Effector CD8-positive, alpha-beta T cell (primary cell): ENCODE data around the gene CRLF1.

Source experiments
- DNase-seq: peaks from one replicate; lab custom pipeline; 2025; lab: John Stamatoyannopoulos, UW
- total RNA-seq, 4 experiments: gene quantifications; one replicate each; lab custom pipeline; 2026; lab: John Stamatoyannopoulos, UW

The CRLF1 gene
- total RNA-seq: 0 to 0.29 (median 0.13) reads per million in 4 experiments

- no peak for DNase-seq
Measured at GRCh38 chr19:18606281-18607225, at the start of gene CRLF1. Gene CRLF1, minus strand, starts transcription at chr19:18606799. Its CDS starts 143 bp downstream, at chr19:18606656.

DNA sequence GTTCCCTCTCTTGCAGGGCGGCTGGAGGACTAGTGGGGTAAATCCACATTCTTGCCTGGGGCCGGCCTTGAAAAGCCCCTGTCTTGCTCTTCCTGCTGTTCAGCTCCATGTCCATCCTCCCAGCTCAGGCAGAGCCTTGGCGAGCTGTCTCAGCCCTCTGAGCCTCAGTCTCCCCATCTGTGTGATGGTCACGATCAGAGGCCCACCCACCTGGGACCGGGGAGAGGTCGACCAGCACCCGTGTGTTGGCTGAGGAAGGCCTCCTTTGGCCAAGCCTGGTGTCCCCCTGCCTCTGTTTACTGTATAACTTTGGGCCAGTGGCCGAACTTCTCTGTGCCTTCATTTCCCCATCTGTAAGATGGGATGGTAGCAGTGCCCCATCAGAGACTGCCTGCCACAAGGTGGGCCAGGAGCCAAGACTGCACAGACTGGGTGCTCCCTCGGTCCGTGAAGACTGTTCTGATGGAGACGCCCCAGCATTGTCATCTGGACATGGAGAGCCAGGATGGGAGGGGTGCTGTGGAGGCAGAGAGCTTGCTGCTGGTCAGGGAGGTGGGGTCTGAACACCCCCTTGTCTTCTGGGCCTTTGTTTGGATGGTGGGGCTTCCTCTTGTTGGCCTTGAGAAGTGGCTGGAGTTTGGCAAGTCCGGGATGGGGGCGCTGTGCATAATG lies 48.7 kb upstream of the CRLF1 start:
- DNase-seq: no peak

GRCh38 chr19:18654469-18654868 lies 47.9 kb upstream of the CRLF1 start:
- no peak for DNase-seq

- no peak for DNase-seq
Measured at GRCh38 chr19:18653853-18654252, 47.3 kb upstream of the CRLF1 start.

DNA sequence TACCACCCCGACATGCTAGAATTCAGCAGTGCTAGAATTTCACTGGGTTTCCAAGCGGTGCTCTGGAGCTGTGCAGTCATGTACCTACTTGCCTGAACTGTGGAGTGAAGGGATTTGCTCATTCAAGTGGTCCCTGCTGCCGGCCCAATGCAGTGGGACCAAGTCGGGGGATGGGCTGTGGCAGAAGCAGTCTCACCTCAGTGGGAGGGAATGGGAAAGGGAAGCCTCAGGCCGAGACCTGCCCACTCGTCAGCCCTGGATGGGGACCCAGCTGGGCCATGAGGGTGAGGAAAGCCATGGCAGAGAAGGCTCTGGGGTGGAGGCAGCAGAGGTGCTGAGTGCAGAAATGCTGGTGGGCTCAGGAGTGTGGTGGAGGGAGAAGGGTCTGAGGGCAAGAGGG lies 45.1 kb upstream of the CRLF1 start:
- DNase-seq: no peak

- DNase-seq: no peak
Measured at GRCh38 chr19:18651300-18651699, 44.7 kb upstream of the CRLF1 start.

GRCh38 chr19:18650468-18651041 lies 44.0 kb upstream of the CRLF1 start:
- no peak for DNase-seq

- no peak for DNase-seq
Measured at GRCh38 chr19:18650021-18650390, 43.4 kb upstream of the CRLF1 start.

DNA sequence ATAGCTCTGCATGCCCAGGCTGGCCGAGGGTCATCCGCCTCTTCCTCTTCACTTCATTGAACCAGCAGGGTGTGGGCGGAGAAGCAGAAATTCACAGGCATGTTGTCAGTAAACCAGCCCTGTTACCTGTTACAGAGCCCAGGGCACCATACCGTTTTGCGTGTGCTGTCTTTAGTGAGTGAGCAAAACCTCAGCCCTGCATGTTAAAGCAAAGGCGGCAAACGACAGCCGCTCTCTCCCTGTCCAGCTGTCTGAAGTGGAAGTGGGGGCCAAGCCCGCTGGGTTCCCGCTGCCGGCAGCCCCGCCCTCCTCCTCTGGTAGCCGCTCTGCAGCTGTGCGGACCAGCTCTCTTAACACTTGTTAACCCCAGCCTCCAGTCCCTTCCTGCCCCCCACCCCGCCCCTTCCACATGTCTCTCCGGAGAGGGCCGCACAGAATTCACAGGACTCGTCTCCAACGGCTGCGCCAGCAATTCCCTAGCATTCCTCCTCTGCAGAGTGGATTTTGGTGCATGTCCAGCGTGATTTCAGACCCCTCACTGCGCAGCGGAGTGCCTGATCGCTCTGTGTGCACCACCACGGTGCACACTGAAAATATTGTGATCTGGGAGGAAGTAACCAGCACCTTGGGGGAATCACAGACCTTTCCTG lies 42.9 kb upstream of the CRLF1 start:
- DNase-seq: no peak

- DNase-seq: no peak
Measured at GRCh38 chr19:18648973-18649315, 42.3 kb upstream of the CRLF1 start.

DNA sequence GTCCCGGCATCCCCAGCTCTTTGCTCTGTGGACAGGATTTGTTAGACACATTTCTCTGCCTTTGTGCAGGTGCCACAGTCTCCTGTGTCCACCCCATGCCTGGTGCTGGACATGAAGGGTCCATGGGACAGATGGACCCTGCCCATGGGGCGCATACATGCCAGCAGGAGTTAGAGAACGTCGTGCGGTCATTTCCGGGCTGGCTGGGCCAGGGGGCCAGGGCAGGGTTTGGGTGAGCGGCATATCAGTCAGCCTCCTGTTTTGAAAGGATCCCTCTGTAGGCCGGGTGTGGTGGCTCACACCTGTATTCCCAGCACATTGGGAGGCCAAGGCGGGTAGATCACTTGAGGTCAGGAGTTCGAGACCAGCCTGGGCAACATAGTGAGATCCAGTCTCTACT lies 41.2 kb upstream of the CRLF1 start:
- no peak for DNase-seq

GRCh38 chr19:18647371-18647767 lies 40.8 kb upstream of the CRLF1 start:
- DNase-seq: no peak

DNA sequence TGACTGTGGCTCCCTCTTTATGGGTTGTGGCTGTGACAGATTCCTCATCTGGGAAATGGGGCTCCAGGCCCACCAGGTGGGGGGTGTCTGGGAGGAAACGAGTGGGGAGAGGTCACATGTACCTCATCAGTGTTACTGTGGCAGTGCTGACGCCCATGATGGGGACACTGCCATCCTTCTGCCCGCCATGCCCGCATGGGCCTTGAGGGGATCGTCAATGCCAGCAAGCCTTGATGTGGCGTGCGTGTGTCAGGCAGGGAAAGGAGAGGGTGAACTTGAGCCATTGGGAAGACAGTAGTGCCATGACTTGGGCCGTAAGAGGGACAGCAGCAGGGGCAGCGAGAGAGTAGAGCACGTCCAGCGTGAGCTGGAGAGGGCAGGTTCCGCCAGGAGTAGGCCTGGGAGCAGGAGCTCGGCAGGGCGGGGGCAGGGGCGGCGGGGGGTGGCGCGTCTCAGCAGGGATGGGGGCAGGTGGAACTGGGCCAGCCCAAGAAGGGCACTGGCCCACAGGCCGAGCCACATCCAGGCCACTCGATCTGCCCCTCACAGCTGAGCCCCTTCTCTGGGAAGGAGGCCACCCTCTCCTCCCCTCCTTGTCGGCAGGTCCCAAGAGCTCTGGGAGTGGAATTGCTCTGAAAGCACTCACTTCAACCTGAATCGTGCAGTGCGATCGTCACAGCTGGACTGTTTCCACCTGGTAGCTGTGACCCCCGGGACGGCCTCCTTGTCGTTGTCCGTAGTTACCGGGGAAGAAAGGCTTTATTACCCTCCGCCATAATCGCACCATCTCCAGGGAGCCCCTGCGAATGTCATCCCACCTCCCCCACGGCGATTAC lies 40.2 kb upstream of the CRLF1 start:
- no peak for DNase-seq

- DNase-seq: no peak
Measured at GRCh38 chr19:18645035-18645511, 38.5 kb upstream of the CRLF1 start.

GRCh38 chr19:18644196-18645034 lies 37.8 kb upstream of the CRLF1 start:
- no peak for DNase-seq

- DNase-seq: no peak
Measured at GRCh38 chr19:18639706-18640243, 33.2 kb upstream of the CRLF1 start.

- DNase-seq: no peak
Measured at GRCh38 chr19:18637673-18638630, 31.4 kb upstream of the CRLF1 start.

- no peak for DNase-seq
Measured at GRCh38 chr19:18636969-18637629, 30.5 kb upstream of the CRLF1 start, which contains the start of gene KLHL26. Gene KLHL26, plus strand, starts transcription at chr19:18637028. Its CDS starts 27 bp downstream, at chr19:18637055.
